AG09309 (cell line): Measurements from ENCODE around the gene ZMYND8.

Experiments
- DNase-seq: peaks from one replicate; pipeline ENCODE4 v3.0.0-alpha.2; 2010; ENCODE audit warnings: low read depth
- H3K4me3 ChIP-seq: 2 replicates; pipeline ENCODE4 v1.5.1; 2011; ENCODE audit warnings: mild to moderate bottlenecking, low read depth, low read length, moderate library complexity; ENCODE audit not compliant: control insufficient read depth
- TF ChIP-seq, protein P1 (sequence below): IDR thresholded peaks from 2 replicates; pipeline ENCODE4 v1.5.1; 2011; ENCODE audit warnings: mild to moderate bottlenecking, low read depth, low read length, inconsistent platforms; ENCODE audit not compliant: insufficient read depth, control insufficient read depth; ENCODE audit errors: missing control alignments

Gene ZMYND8

GRCh38 chr20:47347661-47348435 lies 8.7 kb downstream of the ZMYND8 start:
- no peak overlapping the region for H3K4me3 ChIP-seq
- TF ChIP-seq, protein P1, sequence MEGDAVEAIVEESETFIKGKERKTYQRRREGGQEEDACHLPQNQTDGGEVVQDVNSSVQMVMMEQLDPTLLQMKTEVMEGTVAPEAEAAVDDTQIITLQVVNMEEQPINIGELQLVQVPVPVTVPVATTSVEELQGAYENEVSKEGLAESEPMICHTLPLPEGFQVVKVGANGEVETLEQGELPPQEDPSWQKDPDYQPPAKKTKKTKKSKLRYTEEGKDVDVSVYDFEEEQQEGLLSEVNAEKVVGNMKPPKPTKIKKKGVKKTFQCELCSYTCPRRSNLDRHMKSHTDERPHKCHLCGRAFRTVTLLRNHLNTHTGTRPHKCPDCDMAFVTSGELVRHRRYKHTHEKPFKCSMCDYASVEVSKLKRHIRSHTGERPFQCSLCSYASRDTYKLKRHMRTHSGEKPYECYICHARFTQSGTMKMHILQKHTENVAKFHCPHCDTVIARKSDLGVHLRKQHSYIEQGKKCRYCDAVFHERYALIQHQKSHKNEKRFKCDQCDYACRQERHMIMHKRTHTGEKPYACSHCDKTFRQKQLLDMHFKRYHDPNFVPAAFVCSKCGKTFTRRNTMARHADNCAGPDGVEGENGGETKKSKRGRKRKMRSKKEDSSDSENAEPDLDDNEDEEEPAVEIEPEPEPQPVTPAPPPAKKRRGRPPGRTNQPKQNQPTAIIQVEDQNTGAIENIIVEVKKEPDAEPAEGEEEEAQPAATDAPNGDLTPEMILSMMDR = no peak
- no peak for DNase-seq

DNA sequence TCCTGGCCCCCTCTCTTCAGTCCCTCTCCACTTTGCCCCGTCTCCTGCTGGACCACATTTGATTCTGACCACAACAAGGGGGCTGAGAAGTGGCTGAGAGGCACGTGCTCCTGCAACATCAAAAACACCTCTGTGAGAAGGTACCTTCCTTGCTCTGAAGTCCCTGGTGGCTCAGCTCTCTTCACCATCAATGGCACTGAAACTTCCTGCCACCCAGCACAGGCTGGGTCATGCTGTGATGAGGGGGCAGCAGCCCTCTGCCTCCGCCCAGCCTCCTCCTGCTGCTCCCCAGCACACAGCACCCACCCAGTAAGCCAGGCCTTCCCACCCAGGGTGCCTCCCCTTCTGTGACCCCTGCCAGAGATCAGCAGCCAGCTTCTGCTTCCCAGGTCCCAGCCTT lies 10.3 kb downstream of the ZMYND8 start:
- DNase-seq = no peak
- TF ChIP-seq, protein P1 = no peak
- no peak overlapping the region for H3K4me3 ChIP-seq

- DNase-seq = no peak
- TF ChIP-seq, protein P1 = no peak
- H3K4me3 ChIP-seq = no peak overlapping the region
Measured at GRCh38 chr20:47345214-47345613, 11.3 kb downstream of the ZMYND8 start.

- TF ChIP-seq, protein P1 = no peak
- no peak overlapping the region for H3K4me3 ChIP-seq
- DNase-seq = no peak
Measured at GRCh38 chr20:47343007-47343472, 13.5 kb downstream of the ZMYND8 start.

GRCh38 chr20:47338131-47338628 lies 18.3 kb downstream of the ZMYND8 start:
- TF ChIP-seq, protein P1 = no peak
- no peak for DNase-seq
- H3K4me3 ChIP-seq = no peak overlapping the region

DNA sequence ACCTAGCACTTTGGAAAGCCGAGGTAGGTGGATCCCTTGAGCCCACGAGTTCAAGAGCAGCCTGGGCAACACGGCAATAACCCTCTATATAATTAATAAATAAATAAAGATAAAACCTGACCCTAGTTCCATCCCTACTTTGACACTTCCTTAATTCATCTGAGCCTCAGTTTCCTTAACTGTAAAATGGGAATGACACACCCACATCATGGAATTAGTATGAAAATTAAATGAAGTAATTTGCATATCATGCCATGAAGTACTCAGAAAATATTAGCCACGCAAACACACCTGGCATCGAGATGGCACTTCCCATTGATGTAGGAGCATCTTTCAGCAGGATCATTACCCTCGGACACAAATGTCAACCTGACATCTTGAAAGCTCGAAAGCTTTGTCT lies 19.1 kb downstream of the ZMYND8 start:
- TF ChIP-seq, protein P1 = no peak
- H3K4me3 ChIP-seq = no peak overlapping the region
- no peak for DNase-seq
